ENCODE results near the gene ATP6V0B.

- TF ChIP-seq CTCF (conservative IDR thresholded peaks at IDR 0.05) = no peak
- no peak for TF ChIP-seq ZFX (IDR thresholded peaks at IDR 0.05)
These were observed 40.4 kb downstream of the ATP6V0B start for GRCh38 chr1:44015206-44015605.

All from C4-2B (cell line).